Measurements from ENCODE around the gene LACTBL1.

The LACTBL1 gene

DNA sequence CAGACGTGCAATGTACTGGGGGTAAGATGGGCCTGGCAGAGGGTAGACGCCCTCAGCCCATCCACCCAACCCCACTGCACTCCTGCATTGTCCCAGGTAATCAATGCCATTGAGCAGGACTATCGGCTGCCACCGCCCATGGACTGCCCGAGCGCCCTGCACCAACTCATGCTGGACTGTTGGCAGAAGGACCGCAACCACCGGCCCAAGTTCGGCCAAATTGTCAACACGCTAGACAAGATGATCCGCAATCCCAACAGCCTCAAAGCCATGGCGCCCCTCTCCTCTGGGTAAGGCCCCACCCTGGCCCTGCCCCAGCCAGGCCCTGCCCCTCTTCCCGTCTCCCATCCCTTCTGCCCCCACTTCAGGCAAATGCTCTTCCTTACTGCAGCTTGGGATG, 62.4 kb downstream of the LACTBL1 start:
- DNase-seq: no peak

DNA sequence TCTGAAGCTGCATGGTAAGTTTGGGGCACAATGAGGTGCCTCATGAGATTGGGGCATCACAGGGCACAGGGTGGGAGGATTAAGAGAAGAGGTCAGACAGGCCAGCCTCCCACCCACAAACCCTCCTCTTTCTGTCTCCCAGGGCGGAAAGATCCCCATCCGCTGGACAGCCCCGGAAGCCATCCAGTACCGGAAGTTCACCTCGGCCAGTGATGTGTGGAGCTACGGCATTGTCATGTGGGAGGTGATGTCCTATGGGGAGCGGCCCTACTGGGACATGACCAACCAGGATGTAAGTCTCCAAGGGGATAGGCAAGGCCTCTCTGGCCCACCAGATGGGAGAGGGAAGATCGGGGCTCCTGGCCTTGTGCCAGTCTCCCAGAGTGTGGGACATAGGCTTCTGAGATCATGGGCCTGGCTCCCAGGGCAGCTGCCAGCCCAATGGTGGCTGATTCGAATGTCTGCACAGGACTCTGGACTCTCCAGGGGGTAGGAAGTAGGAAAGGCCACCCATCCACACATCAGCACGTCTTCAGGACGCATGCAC, 63.7 kb downstream of the LACTBL1 start:
- no peak for DNase-seq

DNA sequence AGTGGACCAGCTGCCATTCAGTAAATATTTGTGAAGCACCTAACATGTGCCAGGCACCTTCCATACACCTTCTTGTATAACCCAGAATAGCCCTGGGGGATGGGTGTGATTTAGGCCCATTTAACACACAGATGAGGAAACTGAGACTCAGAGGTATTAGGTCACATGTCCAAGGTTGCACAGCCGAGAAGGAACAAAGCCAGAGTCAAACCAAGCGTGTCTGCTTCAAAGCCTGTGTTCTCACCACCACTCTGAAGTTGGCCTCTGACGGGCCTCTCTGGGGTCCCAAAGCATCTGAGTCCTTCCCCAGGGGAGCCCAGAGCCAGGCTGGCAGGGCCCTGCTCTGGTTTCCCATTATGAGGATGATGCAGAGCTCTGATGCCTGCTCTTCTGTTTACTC, 65.1 kb downstream of the LACTBL1 start:
- DNase-seq: no peak

DNA sequence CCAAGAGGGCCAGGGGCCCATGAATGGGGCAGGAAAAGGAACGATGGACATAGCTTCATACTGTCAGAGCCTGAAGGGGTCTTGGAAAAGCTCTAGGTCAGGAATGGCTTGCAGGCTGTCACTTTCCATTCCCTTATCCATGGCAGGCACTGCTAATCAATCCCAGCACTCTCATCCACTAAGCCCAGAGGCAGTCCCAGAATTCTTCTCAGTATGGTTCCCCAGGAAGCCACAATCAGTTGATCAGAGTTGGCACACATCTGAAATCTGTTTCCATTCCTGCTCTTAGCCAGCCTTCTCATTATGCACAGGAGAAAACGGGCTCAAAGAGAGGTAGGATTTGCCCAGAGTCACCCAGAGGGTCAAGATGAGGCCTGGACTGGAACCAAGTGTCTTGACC, 65.7 kb downstream of the LACTBL1 start:
- no peak for DNase-seq

DNA sequence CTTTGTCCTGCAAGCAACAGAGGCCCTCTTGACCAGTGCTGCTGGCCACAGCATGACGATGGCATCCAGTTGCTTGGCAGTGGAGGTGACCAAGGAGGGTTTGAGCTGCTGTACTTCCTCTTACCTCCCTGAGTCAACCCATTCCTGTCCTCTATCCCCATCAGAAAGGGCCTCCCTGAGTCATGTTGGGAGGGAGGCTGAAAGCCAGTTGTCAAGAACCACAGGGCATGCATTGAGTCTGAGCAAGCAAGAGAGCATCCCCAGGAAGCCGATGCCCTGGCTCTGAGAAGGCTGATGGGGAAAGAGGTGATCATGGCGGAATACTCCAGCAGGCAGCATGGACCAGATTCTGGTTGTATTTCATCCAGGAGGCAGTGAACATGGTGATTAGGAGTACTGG, 69.6 kb downstream of the LACTBL1 start:
- no peak for DNase-seq

Measured in effector CD8-positive, alpha-beta T cell (primary cell).